Neuron (in vitro differentiated cells): ENCODE results near the gene SPDYA.
A peak's percentile ranks its signal among the peaks of the same experiment; 100 is the strongest.

Experiments
- H2AFZ ChIP-seq: one replicate; pipeline ENCODE4 v1.6.1; 2013; ENCODE audit warnings: low read depth, mild to moderate bottlenecking, inconsistent platforms, low read length, moderate library complexity
- H3K27me3 ChIP-seq: one replicate; pipeline ENCODE4 v1.6.1; 2013; ENCODE audit warnings: low read length; ENCODE audit not compliant: insufficient read depth
- H3K36me3 ChIP-seq: one replicate; pipeline ENCODE4 v1.6.1; 2013; ENCODE audit warnings: low read length; ENCODE audit not compliant: insufficient read depth
- H3K4me1 ChIP-seq: one replicate; pipeline ENCODE4 v1.6.1; 2013; ENCODE audit warnings: low read length; ENCODE audit not compliant: insufficient read depth
- H3K4me3 ChIP-seq: 2 replicates; pipeline ENCODE4 v1.5.1; 2013; ENCODE audit warnings: mild to moderate bottlenecking, low read length, moderate library complexity
- H3K9me3 ChIP-seq: one replicate; pipeline ENCODE4 v1.6.1; 2013; ENCODE audit warnings: low read length

The SPDYA gene

DNA sequence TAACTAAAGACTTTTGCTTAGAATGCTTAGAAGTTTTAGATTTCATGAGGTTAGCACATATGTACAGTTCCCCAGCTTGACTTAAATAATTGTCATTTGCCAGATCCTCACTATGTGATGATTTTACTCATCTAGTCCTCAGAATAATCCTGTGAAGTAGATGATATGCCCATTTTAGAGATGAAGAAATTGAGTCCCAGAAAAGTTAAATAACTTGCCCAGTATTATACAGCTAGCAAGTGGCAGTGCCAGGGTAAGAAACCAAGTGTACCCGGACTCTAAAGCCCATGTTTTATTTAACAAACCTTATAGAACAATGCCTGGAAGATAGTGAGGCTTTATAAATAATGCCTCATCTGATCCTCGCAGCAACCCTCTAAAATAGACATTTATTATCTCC, 28.3 kb downstream of the SPDYA start:
- no peaks in the 10 kb centered on the region for H3K4me1 ChIP-seq

GRCh38 chr2:28842042-28842441, 31.4 kb downstream of the SPDYA start:
- H3K27me3 ChIP-seq, result no peaks in the 10 kb centered on the region
- H3K9me3 ChIP-seq, result no peaks in the 10 kb centered on the region
- H3K4me1 ChIP-seq, result no peaks in the 10 kb centered on the region
- H3K4me3 ChIP-seq, result no peak overlapping the region
- H2AFZ ChIP-seq, result no peak overlapping the region
- H3K36me3 ChIP-seq, result peaks cover 6% of the 10 kb centered on the region

More for the DNA sequence above, 28.3 kb downstream of the SPDYA start:
- Histone ChIP-seq H2AFZ (no peak overlapping the region), H3K36me3 (no peaks in the 10 kb centered on the region), H3K9me3 (peaks cover 1% of the 10 kb centered on the region), H3K4me3 (no peak overlapping the region), H3K27me3 (no peaks in the 10 kb centered on the region)

DNA sequence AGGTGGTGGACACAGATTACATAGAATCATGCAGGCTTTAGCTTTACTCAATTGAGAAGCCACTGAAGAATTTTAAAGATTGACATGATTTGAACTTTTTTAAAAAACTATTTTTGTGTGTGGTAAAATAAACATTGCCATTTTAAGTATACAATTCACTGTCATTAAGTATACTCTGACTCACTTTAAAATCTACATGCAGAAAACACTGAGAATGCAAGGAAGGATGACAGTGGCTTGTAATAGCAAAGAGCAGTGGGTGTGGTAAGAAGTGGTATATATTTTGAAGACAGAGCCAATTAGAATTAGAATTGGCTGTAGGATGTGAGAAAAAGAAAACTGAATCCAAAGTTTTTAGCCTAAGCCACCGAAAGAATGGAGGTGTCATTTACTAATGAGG, 44.6 kb downstream of the SPDYA start:
- no peaks in the 10 kb centered on the region for H3K27me3 ChIP-seq
- H3K4me3 ChIP-seq, result no peak overlapping the region
- no peaks in the 10 kb centered on the region for H3K4me1 ChIP-seq
- peaks cover 31% of the 10 kb centered on the region for H3K36me3 ChIP-seq
- H3K9me3 ChIP-seq, result no peaks in the 10 kb centered on the region
- H2AFZ ChIP-seq, result no peak overlapping the region

DNA sequence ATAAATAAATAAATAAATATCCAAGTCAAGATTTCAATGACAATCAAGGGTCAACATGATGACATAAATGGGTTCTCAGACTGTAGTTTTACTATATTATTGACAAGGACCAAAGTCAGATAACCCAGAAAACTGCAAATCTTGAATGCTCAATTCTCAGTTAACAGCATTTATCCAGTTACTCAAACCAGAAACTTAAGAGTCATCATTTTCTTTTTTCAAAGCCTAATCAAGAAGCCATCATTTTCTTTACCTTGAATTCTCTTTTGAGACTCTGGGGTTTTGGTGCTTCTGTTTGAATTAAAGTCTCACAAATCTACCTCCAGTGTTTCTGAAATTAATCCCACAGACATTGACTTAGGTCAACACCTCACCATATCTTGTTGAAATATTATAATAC, 45.3 kb downstream of the SPDYA start:
- no peaks in the 10 kb centered on the region for H3K4me1 ChIP-seq
- no peaks in the 10 kb centered on the region for H3K9me3 ChIP-seq
- peaks cover 39% of the 10 kb centered on the region for H3K36me3 ChIP-seq
- H3K27me3 ChIP-seq, result no peaks in the 10 kb centered on the region
- H3K4me3 ChIP-seq, result no peak overlapping the region
- H2AFZ ChIP-seq, result no peak overlapping the region

DNA sequence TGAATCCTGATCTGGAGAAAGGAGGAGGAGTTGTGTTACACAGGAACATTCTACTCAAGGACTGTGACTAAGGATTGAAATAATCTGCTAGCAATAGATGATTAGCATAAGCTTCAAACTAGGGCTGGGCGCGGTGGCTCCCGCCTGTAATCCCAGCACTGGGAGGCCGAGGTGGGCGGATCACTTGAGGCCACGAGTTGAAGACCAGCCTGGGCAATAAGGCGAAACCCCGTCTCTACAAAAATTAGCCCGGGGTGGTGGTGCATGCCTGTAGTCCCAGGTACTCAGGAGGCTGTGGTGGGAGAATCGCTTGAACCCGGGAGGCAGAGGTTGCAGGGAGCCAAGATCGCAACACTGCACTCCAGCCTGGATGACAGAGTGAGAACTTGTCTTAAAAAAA, 58.0 kb downstream of the SPDYA start:
- peak overlapping the region; percentile 72 for H3K4me3 ChIP-seq
- H3K9me3 ChIP-seq, result no peaks in the 10 kb centered on the region
- peaks cover 18% of the 10 kb centered on the region for H3K36me3 ChIP-seq
- H2AFZ ChIP-seq, result no peak overlapping the region
- H3K27me3 ChIP-seq, result no peaks in the 10 kb centered on the region
- peaks cover 15% of the 10 kb centered on the region for H3K4me1 ChIP-seq

DNA sequence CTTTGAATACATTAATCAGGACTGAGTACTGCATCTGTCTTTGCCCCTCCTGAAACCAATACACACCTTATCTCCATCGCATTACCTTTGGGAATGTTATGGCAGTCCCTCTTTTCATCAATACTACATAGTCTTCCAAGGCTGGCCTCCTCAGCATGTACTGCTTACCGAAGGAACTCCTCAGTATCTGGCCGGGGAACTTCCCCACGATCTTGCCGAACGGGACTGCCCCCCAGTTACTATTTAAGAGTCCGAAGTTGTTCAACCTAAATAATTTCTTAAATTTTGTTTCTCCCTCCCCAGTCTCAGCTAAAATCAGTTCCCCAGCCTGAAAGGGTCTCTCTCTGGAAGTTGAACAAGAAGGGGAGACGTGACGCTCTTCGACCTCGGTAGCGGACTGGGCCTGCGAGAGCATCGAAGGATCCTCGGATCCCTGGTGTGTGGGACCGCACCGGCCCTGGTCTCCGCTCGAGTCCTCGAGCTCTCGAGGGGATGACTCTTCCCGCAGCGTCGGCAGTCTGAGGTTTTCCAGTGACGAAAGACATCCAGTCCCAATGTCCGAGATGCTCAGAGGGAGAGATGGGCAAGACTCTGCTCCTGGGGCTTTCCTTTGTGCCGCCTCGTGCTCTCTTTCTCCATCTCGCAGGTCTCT, 59.0 kb downstream of the SPDYA start:
- peaks cover 15% of the 10 kb centered on the region for H3K4me1 ChIP-seq
- peak overlapping the region; percentile 54 for H2AFZ ChIP-seq
- peaks cover 9% of the 10 kb centered on the region for H3K36me3 ChIP-seq
- no peaks in the 10 kb centered on the region for H3K27me3 ChIP-seq
- H3K9me3 ChIP-seq, result no peaks in the 10 kb centered on the region
- peak overlapping the region; percentile 72 for H3K4me3 ChIP-seq

- Histone ChIP-seq H3K36me3 (peaks cover 3% of the 10 kb centered on the region), H2AFZ (peak within 1 kb of the TSS; percentile 67), H3K4me3 (peak within 1 kb of the TSS; percentile 72)
Observed at GRCh38 chr2:28870146-28870891, 59.7 kb downstream of the SPDYA start, which contains the start of gene TRMT61B. TRMT61B (minus strand) TSS chr2:28870309; CDS start chr2:28870277, 32 bp downstream.

DNA sequence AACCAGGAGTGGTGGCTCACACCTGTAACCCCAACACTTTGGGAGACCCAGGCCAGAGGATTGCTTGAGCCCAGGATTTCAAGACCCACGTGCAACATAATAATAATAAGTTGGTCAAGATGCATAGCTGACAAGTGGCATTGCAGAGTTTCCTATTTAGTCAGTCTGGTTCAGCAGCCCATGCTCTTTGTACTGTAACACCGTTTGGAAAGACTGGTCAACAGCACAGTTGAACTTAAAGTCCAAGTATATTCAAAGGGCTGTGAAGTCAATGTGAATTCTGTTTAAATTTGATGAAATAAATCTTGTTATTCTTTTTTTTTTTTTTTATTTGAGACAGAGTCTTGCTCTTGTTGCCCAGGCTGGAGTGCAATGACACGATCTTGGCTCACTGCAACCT, 61.0 kb downstream of the SPDYA start:
- Histone ChIP-seq H3K4me3 (no peak overlapping the region), H3K27me3 (peaks cover 4% of the 10 kb centered on the region), H3K4me1 (peaks cover 15% of the 10 kb centered on the region), H3K36me3 (peaks cover 3% of the 10 kb centered on the region), H2AFZ (no peak overlapping the region), H3K9me3 (no peaks in the 10 kb centered on the region)

More at GRCh38 chr2:28870146-28870891, 59.7 kb downstream of the SPDYA start, which contains the start of gene TRMT61B:
- H3K9me3 ChIP-seq, result no peaks in the 10 kb centered on the region
- no peaks in the 10 kb centered on the region for H3K27me3 ChIP-seq
- peaks cover 15% of the 10 kb centered on the region for H3K4me1 ChIP-seq

DNA sequence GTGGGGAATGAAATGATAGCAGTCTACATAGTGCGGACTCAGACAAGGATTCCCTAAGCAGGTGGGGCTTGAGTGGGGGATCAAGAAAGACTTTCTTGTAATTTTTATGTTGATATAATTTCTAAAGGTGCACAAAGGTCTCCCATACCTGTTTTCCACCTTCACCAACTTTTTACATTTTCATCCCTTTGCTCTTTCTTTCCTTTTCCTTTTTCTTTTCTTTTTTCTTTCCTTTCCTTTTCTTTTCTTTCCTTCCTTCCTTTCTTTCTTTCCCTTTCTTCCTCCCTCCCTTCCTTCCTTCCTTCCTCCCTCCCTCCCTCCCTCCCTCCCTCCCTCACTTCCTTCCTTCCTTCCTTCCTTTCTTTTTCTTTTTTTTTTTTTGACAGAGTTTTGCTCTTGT, 69.6 kb downstream of the SPDYA start:
- H3K36me3 ChIP-seq, result no peaks in the 10 kb centered on the region
- peaks cover 9% of the 10 kb centered on the region for H3K27me3 ChIP-seq
- no peaks in the 10 kb centered on the region for H3K4me1 ChIP-seq
- H3K9me3 ChIP-seq, result no peaks in the 10 kb centered on the region
- no peak overlapping the region for H2AFZ ChIP-seq
- no peak overlapping the region for H3K4me3 ChIP-seq

DNA sequence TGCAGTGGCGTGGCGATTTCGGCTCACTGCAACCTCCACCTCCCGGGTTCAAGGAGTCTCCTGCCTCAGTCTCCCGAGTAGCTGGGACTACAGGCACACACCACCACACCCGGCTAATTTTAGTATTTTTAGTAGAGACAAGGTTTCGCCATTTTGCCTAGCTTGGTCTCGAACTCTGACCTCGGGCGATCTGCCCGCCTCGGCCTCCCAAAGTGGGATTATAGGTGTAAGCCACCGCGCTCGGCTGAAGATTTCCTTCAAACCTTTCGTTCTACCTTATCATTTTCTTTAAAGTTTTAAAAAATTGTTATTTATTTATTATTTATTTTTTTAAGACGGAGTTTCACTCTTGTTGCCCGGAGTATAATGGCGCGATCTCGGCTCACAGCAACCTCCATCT, 82.9 kb downstream of the SPDYA start:
- no peak overlapping the region for H3K4me3 ChIP-seq
- no peaks in the 10 kb centered on the region for H3K27me3 ChIP-seq
- H3K9me3 ChIP-seq, result no peaks in the 10 kb centered on the region
- H2AFZ ChIP-seq, result no peak overlapping the region
- peaks cover 17% of the 10 kb centered on the region for H3K4me1 ChIP-seq
- H3K36me3 ChIP-seq, result no peaks in the 10 kb centered on the region

DNA sequence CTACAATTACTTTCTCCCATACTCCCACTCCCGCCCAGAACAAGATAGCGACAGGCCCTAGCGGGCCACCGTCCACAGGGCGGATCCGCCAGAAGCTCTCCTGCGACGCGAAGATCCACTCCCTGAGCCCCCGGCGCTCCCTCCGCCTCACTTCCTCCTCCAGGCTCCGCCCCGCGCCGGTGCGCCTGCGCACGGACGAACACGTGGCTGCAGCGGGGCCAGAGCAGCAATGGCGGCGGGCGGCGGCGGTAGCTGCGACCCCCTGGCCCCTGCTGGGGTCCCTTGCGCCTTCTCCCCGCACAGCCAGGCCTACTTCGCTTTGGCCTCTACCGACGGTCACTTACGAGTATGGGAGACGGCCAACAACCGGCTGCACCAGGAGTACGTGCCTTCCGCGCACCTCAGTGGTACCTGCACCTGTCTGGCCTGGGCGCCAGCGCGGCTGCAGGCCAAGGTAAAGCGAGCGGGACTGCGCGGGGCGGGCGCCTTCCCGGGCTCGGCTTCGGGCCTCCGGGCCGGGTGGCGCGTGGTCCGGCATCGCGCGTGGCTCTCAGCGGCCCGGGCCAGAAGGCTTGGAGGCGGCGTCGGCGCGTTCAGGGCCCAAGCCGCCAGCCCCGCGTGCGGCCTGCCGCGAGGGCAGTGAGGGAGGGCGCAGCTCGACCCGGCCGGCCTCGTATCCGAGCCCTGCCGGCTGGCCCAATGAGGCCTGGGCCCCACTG, 84.0 kb downstream of the SPDYA start, which contains the start of gene WDR43:
Gene WDR43, plus strand, starts transcription at position 198 of the 719 bp plus-strand sequence. Its CDS starts 32 bp downstream, at position 230.
- Histone ChIP-seq H3K27me3 (no peaks in the 10 kb centered on the region), H3K9me3 (no peaks in the 10 kb centered on the region)

DNA sequence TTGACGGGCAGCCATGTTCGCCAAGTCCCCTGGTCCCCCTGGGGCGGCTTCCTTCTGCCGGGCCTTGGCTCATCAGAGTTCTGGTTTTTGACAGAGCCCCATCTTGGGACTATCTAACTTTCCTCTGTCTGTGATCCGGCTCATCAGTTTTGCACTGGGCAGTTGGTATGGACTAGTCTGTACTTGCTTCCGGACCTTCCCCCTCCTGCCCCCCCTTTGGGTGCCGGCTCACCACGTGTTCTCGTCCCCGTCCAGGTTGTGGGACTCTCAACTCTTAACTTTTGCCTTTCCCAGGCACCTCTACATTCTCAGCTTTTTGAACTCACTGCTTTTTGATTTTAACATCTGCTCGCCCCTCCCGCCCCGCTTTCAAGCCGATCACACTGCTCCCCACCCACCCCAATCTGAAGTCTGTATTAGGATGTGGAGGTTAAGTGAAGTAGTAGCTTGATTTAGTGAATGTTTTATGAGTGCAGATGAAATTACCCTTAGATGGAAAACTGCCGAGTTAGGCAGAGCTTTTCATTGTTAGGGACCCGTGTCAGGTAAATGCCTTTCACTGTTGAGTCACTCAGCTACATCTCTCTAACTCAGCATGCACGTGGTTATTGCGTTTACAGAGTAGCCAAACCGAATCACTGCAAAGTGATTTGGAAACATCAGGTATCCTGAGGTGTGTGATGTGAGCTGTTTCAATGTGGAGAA, 84.7 kb downstream of the SPDYA start:
- peak overlapping the region; percentile 42 for H2AFZ ChIP-seq
- H3K36me3 ChIP-seq, result no peaks in the 10 kb centered on the region
- H3K4me3 ChIP-seq, result peak overlapping the region; percentile 80
- peaks cover 17% of the 10 kb centered on the region for H3K4me1 ChIP-seq
- no peaks in the 10 kb centered on the region for H3K27me3 ChIP-seq
- no peaks in the 10 kb centered on the region for H3K9me3 ChIP-seq

More for the DNA sequence above, 84.0 kb downstream of the SPDYA start, which contains the start of gene WDR43:
- Histone ChIP-seq H3K4me1 (peaks cover 17% of the 10 kb centered on the region), H3K4me3 (peak within 1 kb of the TSS; percentile 80), H3K36me3 (no peaks in the 10 kb centered on the region), H2AFZ (peak within 1 kb of the TSS; percentile 42)
